GM21529 (cell line): ENCODE results near the gene APLF.

Source experiments
- ATAC-seq: cut with Tn5 transposase; IDR thresholded peaks from one replicate; pipeline ENCODE4 v1.9.1; 2021; ENCODE audit not compliant: unreplicated experiment

APLF gene

GRCh38 chr2:68627615-68628014 lies 160.2 kb downstream of the APLF start:
- ATAC-seq, result no peak
